22Rv1 (cell line): Measurements from ENCODE around the gene WDR64.

Experiments used
- ZFX ChIP-seq: fragments of 450-650 bp; IDR thresholded peaks from 2 replicates; pipeline ENCODE4 v1.6.1; 2017; ENCODE audit warnings: antibody characterized with exemption, borderline replicate concordance
- TF ChIP-seq, protein P1 (sequence below): fragments of 450-650 bp; IDR thresholded peaks from 2 replicates; pipeline ENCODE4 v1.5.1; 2017; ENCODE audit warnings: mild to moderate bottlenecking

DNA sequence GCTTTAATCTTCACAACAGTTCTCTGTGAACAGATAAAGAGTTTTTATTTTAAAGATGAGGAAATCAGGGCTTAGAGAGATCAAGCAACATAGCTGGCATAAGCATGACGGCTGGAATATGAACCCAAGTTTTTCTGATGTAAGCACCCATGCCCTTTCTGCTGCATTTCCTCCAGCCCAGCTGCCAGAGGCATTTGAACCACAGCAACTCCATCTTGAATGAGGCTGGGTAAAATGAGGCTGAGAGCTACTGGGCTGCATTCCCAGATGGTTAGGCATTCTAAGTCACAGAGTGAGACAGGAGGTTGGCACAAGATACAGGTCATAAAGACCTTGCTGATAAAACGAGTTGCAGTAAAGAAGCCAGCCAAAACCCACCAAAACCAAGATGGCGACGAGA lies 90.0 kb downstream of the WDR64 start:
- TF ChIP-seq, protein P1, sequence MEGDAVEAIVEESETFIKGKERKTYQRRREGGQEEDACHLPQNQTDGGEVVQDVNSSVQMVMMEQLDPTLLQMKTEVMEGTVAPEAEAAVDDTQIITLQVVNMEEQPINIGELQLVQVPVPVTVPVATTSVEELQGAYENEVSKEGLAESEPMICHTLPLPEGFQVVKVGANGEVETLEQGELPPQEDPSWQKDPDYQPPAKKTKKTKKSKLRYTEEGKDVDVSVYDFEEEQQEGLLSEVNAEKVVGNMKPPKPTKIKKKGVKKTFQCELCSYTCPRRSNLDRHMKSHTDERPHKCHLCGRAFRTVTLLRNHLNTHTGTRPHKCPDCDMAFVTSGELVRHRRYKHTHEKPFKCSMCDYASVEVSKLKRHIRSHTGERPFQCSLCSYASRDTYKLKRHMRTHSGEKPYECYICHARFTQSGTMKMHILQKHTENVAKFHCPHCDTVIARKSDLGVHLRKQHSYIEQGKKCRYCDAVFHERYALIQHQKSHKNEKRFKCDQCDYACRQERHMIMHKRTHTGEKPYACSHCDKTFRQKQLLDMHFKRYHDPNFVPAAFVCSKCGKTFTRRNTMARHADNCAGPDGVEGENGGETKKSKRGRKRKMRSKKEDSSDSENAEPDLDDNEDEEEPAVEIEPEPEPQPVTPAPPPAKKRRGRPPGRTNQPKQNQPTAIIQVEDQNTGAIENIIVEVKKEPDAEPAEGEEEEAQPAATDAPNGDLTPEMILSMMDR: no peak
- no peak for TF ChIP-seq ZFX
